B cell (primary cell): ENCODE measurements around the gene SYTL2. TPM values are rescaled to one million over a fixed set of nuclear protein-coding genes. Genes with fewer than 3 reads are reported as not detected.

ENCODE experiments used
- ATAC-seq: fragments of 200-7000 bp; cut with Tn5 transposase; one replicate; pipeline ENCODE4 v1.10.0; 2021; ENCODE audit warnings: low read depth, mild to moderate bottlenecking, moderate number of reproducible peaks, moderate library complexity
- CTCF ChIA-PET: fragments of 350-600 bp; sonication (Branson Sonifier 250); formaldehyde crosslinking; loops from one replicate; lab custom pipeline; 2021; ENCODE audit warnings: antibody characterized with exemption, inconsistent platforms; lab: Charles Lee
- POLR2A ChIA-PET: fragments of 350-600 bp; sonication (Branson Sonifier 250); formaldehyde crosslinking; loops from one replicate; lab custom pipeline; 2021; ENCODE audit warnings: antibody characterized with exemption; lab: Charles Lee
- DNase-seq: peaks from one replicate; pipeline ENCODE4 v3.0.0; 2013
- H2AFZ ChIP-seq: 2 replicates; pipeline ENCODE4 v1.6.1; 2012; ENCODE audit warnings: mild to moderate bottlenecking, low read depth, low read length; ENCODE audit not compliant: insufficient read depth, poor library complexity, severe bottlenecking
- H3K27ac ChIP-seq, 2 donors: 1 replicate in 1 of 2; 2 replicates in 1 of 2; pipeline ENCODE4 v1.5.1; 2012 to 2013; ENCODE audit warnings: low read length in 2 of 2, mild to moderate bottlenecking in 2 of 2, moderate library complexity in 1 of 2
- H3K27me3 ChIP-seq, 4 experiments: fragments of 200-600 bp in 1 of 4; sonication (generic) in 1 of 4; replicated peaks in 1 of 4; 1 replicate in 2 of 4; 2 replicates in 2 of 4; pipeline versions ENCODE4 v1.6.1 to v1.7.0; 2013 to 2016; ENCODE audit warnings: low read length in 3 of 4, mild to moderate bottlenecking in 2 of 4, mixed read lengths in 1 of 4, moderate library complexity in 1 of 4; ENCODE audit not compliant: insufficient read depth in 4 of 4, control insufficient read depth in 3 of 4; ENCODE audit errors: control extremely low read depth in 1 of 4
- H3K36me3 ChIP-seq, 2 experiments: replicated peaks in 1 of 2; 1 replicate in 1 of 2; 2 replicates in 1 of 2; pipeline versions ENCODE4 v1.6.1 to v1.7.1; 2013; ENCODE audit warnings: low read length in 1 of 2; ENCODE audit not compliant: insufficient read depth in 2 of 2, control insufficient read depth in 1 of 2; ENCODE audit errors: control extremely low read depth in 1 of 2, extremely low read depth in 1 of 2
- H3K4me1 ChIP-seq, 2 donors: fragments of 200-600 bp in 1 of 2; sonication (generic) in 1 of 2; 1 replicate in 1 of 2; 2 replicates in 1 of 2; pipeline versions ENCODE4 v1.5.1 to v1.6.1; 2013 to 2017; ENCODE audit warnings: low read length in 2 of 2; ENCODE audit not compliant: control insufficient read depth in 2 of 2, insufficient read depth in 2 of 2
- H3K4me2 ChIP-seq: replicated peaks from 2 replicates; pipeline ENCODE3; 2012; ENCODE audit warnings: mild to moderate bottlenecking, low read depth, low read length; ENCODE audit not compliant: poor library complexity, severe bottlenecking
- H3K4me3 ChIP-seq, 5 experiments: fragments of 200-600 bp in 1 of 5; sonication (generic) in 1 of 5; 1 replicate in 3 of 5; 2 replicates in 2 of 5; pipeline versions ENCODE4 v1.5.1 to v1.7.0; 2011 to 2016; ENCODE audit warnings: low read length in 4 of 5, mild to moderate bottlenecking in 4 of 5, low read depth in 2 of 5, control low read depth in 1 of 5, moderate library complexity in 1 of 5; ENCODE audit not compliant: insufficient read depth in 1 of 5; ENCODE audit errors: control extremely low read depth in 1 of 5, extremely low read depth in 1 of 5
- H3K79me2 ChIP-seq: fragments of 200-600 bp; sonication (generic); one replicate; pipeline ENCODE4 v1.6.0; 2016; ENCODE audit warnings: low read length; ENCODE audit not compliant: control insufficient read depth, insufficient read depth
- H3K9ac ChIP-seq: fragments of 200-600 bp; sonication (generic); 2 replicates; pipeline ENCODE4 v1.6.1; 2017; ENCODE audit warnings: mild to moderate bottlenecking, low read length, moderate library complexity
- H3K9me3 ChIP-seq, 3 donors: one replicate each; pipeline versions ENCODE4 v1.6.1 to v1.7.1; 2013; ENCODE audit warnings: low read length in 2 of 3; ENCODE audit not compliant: control insufficient read depth in 2 of 3, insufficient read depth in 1 of 3; ENCODE audit errors: control extremely low read depth in 1 of 3
- H4K20me1 ChIP-seq: 2 replicates; pipeline ENCODE4 v1.6.0; 2012; ENCODE audit warnings: mild to moderate bottlenecking, low read length; ENCODE audit not compliant: insufficient read depth, control insufficient read depth, poor library complexity, severe bottlenecking
- H3K27ac Mint-ChIP-seq: one replicate; pipeline ENCODE4 v1.8.0; 2021; ENCODE audit warnings: mixed read lengths
- H3K27me3 Mint-ChIP-seq: one replicate; pipeline ENCODE4 v1.8.0; 2021; ENCODE audit warnings: mixed read lengths
- H3K4me1 Mint-ChIP-seq: one replicate; pipeline ENCODE4 v1.8.0; 2021; ENCODE audit warnings: mixed read lengths
- H3K4me3 Mint-ChIP-seq: one replicate; pipeline ENCODE4 v1.8.0; 2021; ENCODE audit warnings: mixed read lengths
- H3K9me3 Mint-ChIP-seq: one replicate; pipeline ENCODE4 v1.8.0; 2022; ENCODE audit warnings: mixed read lengths; ENCODE audit not compliant: insufficient read depth
- CTCF ChIP-seq: fragments of 200-600 bp; IDR thresholded peaks from one replicate; pipeline ENCODE4 v1.8.0; 2022; ENCODE audit warnings: antibody characterized with exemption, mild to moderate bottlenecking
- EZH2 ChIP-seq: IDR thresholded peaks from 2 replicates; pipeline ENCODE4 v1.6.1; 2012; ENCODE audit warnings: borderline replicate concordance, low read depth, mild to moderate bottlenecking, moderate library complexity, low read length; ENCODE audit not compliant: insufficient read depth, poor library complexity, severe bottlenecking
- WGBS: methylation state at CpG from one replicate; pipeline ENCODE4 v1.1.5; 2013; ENCODE audit warnings: missing lambda C conversion rate; ENCODE audit not compliant: insufficient coverage; 5-methylcytosine and 5-hydroxymethylcytosine counted together
- intact Hi-C: fragments of 100-400 bp; cut with micrococcal nuclease; formaldehyde crosslinking; loops from one replicate; pipeline ENCODE4 v1.10.0; 2022
- polyA plus RNA-seq: library from polyadenylated mRNA; depleted of rRNA; stranded (reverse); fragments of >200 nt; gene quantifications from 2 replicates; pipeline ENCODE4 v1.2.3, GENCODE V29; 2012
- total RNA-seq, 2 donors: library from RNA; stranded (reverse); fragments of 120-200 nt in 1 of 2; gene quantifications; 1 replicate in 1 of 2; 2 replicates in 1 of 2; pipeline versions ENCODE4 v1.2.3 to v1.2.4, GENCODE V29; 2013 to 2022

SYTL2 gene
- total and polyA plus RNA-seq, 2 donors (not counting 1 experiment from before 2014, with no cell fraction given): 0.86 to 2.9 TPM

- no CpG with 5 or more reads among the region's 4 CpGs for WGBS
Measured at GRCh38 chr11:85815186-85815931, 4.4 kb upstream of the SYTL2 start.

More at GRCh38 chr11:85815186-85815931, 4.4 kb upstream of the SYTL2 start:
- no peak overlapping the region for H3K4me3 Mint-ChIP-seq
- H3K27me3 ChIP-seq: peaks cover 0 to 22% (median 3%) of the 10 kb centered on the region in 4 experiments
- CTCF ChIA-PET: no interaction called here
- TF ChIP-seq EZH2: no peak
- TF ChIP-seq CTCF: no peak
- H4K20me1 ChIP-seq: no peaks in the 10 kb centered on the region
- H3K27me3 Mint-ChIP-seq: peaks cover 25% of the 10 kb centered on the region
- ATAC-seq: no peak
- H3K36me3 ChIP-seq: no peaks in the 10 kb centered on the region
- peaks cover 7% of the 10 kb centered on the region for H3K4me1 Mint-ChIP-seq
- no peak overlapping the region for H3K4me3 ChIP-seq
- H3K79me2 ChIP-seq: no peaks in the 10 kb centered on the region
- peaks cover 8 to 11% of the 10 kb centered on the region in 2 donors for H3K4me1 ChIP-seq
- no peaks in the 10 kb centered on the region for H3K9me3 Mint-ChIP-seq
- intact Hi-C loops: no loop called here
- H3K9ac ChIP-seq: no peak overlapping the region
- no peak overlapping the region for H3K27ac Mint-ChIP-seq
- POLR2A ChIA-PET: no interaction called here
- no peak overlapping the region for H2AFZ ChIP-seq
- H3K4me2 ChIP-seq: no peak overlapping the region
- no peak for DNase-seq
- H3K9me3 ChIP-seq: no peaks in the 10 kb centered on the region
- no peak overlapping the region for H3K27ac ChIP-seq
